Left colon (tissue), 2 donors: ENCODE measurements around the gene SCN8A. TPM values are rescaled to one million over a fixed set of nuclear protein-coding genes. Genes with fewer than 3 reads are reported as not detected.
"Not testable (repeated sequence)": the region's sequence is repeated elsewhere in the genome, so short reads cannot be mapped to it uniquely, and the experiment has no call there.

Experiments
- ATAC-seq: fragments of 200-7000 bp; cut with Tn5 transposase; one replicate; pipeline ENCODE4 v1.9.1; 2020; ENCODE audit warnings: mild to moderate bottlenecking, moderate library complexity
- DNase-seq, 2 donors: peaks; one replicate each; pipeline ENCODE4 v3.0.0-alpha.2; 2020
- intact Hi-C, 2 donors: fragments of 100-400 bp; cut with DNase I in 1 of 2; cut with micrococcal nuclease in 1 of 2; formaldehyde crosslinking; loops; one replicate each; pipeline versions ENCODE4 v1.11.2 to v1.14.0; 2022; cut with DNase I, micrococcal nuclease
- total RNA-seq, 2 donors: library from RNA; stranded (reverse); fragmentation: NEBNext Ultra II Directional; extraction: Animal tissue kit (Norgen Biotek cat#: 25700); gene quantifications; one replicate each; pipeline ENCODE4 v1.2.1, GENCODE V29; 2021
- donor health status: DM: no; HTN: no; CAD: no.
- donor health status: DM: yes; HTN: yes; CAD: no.

The SCN8A gene
- total RNA-seq, 2 donors from 2014 or later = 4.9 to 9.2 TPM

GRCh38 chr12:51819736-51820525 lies 228.9 kb downstream of the SCN8A start:
- ATAC-seq (peak; percentile 40), DNase-seq (peak in 1 of 2 donors; percentile 43)
- intact Hi-C loops = no loop called here

GRCh38 chr12:51820526-51821439 lies 229.8 kb downstream of the SCN8A start:
- intact Hi-C loops = no loop called here
- DNase-seq (peak in 1 of 2 donors; percentile 67), ATAC-seq (peak; percentile 52)

GRCh38 chr12:51821440-51822260 lies 230.6 kb downstream of the SCN8A start:
- intact Hi-C loops = no loop called here
- DNase-seq (peak in 1 of 2 donors; percentile 25), ATAC-seq (no peak)

- intact Hi-C loops = no loop called here
- no peak for ATAC-seq
- DNase-seq = no peak
Observed at GRCh38 chr12:51822261-51822616, 231.2 kb downstream of the SCN8A start.

GRCh38 chr12:51822956-51823355 lies 231.9 kb downstream of the SCN8A start:
- DNase-seq = no peak
- no peak for ATAC-seq
- intact Hi-C loops = no loop called here

GRCh38 chr12:51823875-51824565 lies 233.0 kb downstream of the SCN8A start:
- DNase-seq (no peak), ATAC-seq (peak; percentile 56)
- intact Hi-C loops = no loop called here

- no peak for DNase-seq
- intact Hi-C loops = no loop called here
Observed at GRCh38 chr12:51825216-51825615, 234.2 kb downstream of the SCN8A start.

GRCh38 chr12:51826881-51827280 lies 235.8 kb downstream of the SCN8A start:
- intact Hi-C loops = no loop called here
- DNase-seq (no peak), ATAC-seq (no peak)

More at GRCh38 chr12:51825216-51825615, 234.2 kb downstream of the SCN8A start:
- no peak for ATAC-seq

- DNase-seq = peak; percentile 62 to 74
- ATAC-seq = peak; percentile 91
- intact Hi-C loops = no loop called here
Observed at GRCh38 chr12:51827925-51828818, 237.1 kb downstream of the SCN8A start.

- intact Hi-C loops = no loop called here
- ATAC-seq (no peak), DNase-seq (no peak)
Observed at GRCh38 chr12:51829011-51829481, 238.0 kb downstream of the SCN8A start.

- intact Hi-C loops = no loop called here
- no peak for DNase-seq
- ATAC-seq = no peak
Observed at GRCh38 chr12:51829641-51830040, 238.6 kb downstream of the SCN8A start.

GRCh38 chr12:51831817-51832216 lies 240.8 kb downstream of the SCN8A start:
- DNase-seq, intact Hi-C loops: not testable (repeated sequence)

GRCh38 chr12:51832354-51833107 lies 241.5 kb downstream of the SCN8A start:
- ATAC-seq (no peak), DNase-seq (no peak)
- intact Hi-C loops = no loop called here

More at GRCh38 chr12:51831817-51832216, 240.8 kb downstream of the SCN8A start:
- ATAC-seq = not testable (repeated sequence)

- ATAC-seq (no peak), DNase-seq (no peak)
- intact Hi-C loops = no loop called here
Observed at GRCh38 chr12:51833448-51834227, 242.6 kb downstream of the SCN8A start.

- ATAC-seq (no peak), DNase-seq (no peak)
- intact Hi-C loops = no loop called here
Observed at GRCh38 chr12:51834411-51834810, 243.4 kb downstream of the SCN8A start.
